ENCODE measurements around the gene MZF1. TPM values are rescaled to one million over a fixed set of nuclear protein-coding genes. Genes with fewer than 3 reads are reported as not detected.
A peak's percentile ranks its signal among the peaks of the same experiment; 100 is the strongest.

The MZF1 gene
- total RNA-seq, 2 experiments from 2014 or later = 21.0 to 21.1 TPM

DNA sequence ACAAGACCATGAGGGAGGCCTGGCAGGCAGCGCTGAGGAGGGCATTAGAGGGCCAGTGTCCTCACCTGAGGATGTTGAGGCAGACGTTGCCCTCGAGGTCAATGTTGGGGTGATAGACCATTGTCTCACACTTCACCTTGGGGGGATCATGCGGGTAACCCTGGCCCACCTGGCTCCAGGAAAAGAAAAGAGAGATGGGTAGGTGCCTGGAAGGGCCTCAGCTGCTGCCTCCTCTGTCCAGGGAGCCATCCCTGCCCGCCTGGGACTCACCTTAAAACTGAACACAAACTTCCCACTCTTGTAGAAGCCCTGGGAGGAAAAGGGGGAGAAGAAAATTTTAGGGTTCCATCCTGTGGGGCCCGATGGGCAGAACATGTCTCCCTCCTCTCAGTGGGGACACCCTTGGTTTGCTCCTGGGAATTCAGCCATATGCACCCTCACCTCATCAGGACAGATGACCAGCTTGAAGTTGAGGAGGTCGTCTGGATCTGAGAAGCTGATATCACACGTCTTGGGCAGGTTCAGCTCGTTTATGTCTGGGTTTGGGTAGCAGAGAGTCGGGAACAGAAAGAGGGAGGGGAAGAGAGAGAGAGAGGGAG is 16.4 kb downstream of the MZF1 start:
- Histone ChIP-seq H3K4me1 (ENCODE audit: insufficient read depth, low read length) (peaks cover 79% of the 10 kb centered on the region), H3K9me3 (ENCODE audit: control insufficient read depth in 1 of 2, insufficient read depth in 1 of 2, low read length in 2 of 2) (no peaks in the 10 kb centered on the region), H3K4me3 (ENCODE audit: low read length) (peak overlapping the region; percentile 70), H3K36me3 (ENCODE audit: insufficient read depth, low read length) (peaks cover 41% of the 10 kb centered on the region), H3K27ac (ENCODE audit: low read depth in 1 of 2, low read length in 2 of 2) (peak overlapping the region in 1 of 2 donors; percentile 80), H3K27me3 (ENCODE audit: control insufficient read depth in 1 of 2, insufficient read depth in 2 of 2, low read length in 2 of 2) (no peaks in the 10 kb centered on the region)
- ATAC-seq (ENCODE audit: poor library complexity) = no peak
- peak overlapping the region; percentile 83 for H3K4me3 Mint-ChIP-seq
- POLR2A ChIA-PET = interaction anchor here (3.2 kb wide), 1 partner anchor 37 kb away, joined by 29 read pairs; the partner anchor contains the start of gene ZBTB45
- CTCF ChIA-PET = no interaction called here
- DNase-seq = no peak
- peaks cover 69% of the 10 kb centered on the region for H3K36me3 Mint-ChIP-seq (ENCODE audit: low read depth)
- intact Hi-C loops (cut with DNase I, micrococcal nuclease) = no loop called here
- peaks cover 81% of the 10 kb centered on the region for H3K4me1 Mint-ChIP-seq (ENCODE audit: low read depth)
- H3K27ac Mint-ChIP-seq = peak overlapping the region; percentile 96
- H3K9me3 Mint-ChIP-seq = no peaks in the 10 kb centered on the region
- TF ChIP-seq, protein P1, sequence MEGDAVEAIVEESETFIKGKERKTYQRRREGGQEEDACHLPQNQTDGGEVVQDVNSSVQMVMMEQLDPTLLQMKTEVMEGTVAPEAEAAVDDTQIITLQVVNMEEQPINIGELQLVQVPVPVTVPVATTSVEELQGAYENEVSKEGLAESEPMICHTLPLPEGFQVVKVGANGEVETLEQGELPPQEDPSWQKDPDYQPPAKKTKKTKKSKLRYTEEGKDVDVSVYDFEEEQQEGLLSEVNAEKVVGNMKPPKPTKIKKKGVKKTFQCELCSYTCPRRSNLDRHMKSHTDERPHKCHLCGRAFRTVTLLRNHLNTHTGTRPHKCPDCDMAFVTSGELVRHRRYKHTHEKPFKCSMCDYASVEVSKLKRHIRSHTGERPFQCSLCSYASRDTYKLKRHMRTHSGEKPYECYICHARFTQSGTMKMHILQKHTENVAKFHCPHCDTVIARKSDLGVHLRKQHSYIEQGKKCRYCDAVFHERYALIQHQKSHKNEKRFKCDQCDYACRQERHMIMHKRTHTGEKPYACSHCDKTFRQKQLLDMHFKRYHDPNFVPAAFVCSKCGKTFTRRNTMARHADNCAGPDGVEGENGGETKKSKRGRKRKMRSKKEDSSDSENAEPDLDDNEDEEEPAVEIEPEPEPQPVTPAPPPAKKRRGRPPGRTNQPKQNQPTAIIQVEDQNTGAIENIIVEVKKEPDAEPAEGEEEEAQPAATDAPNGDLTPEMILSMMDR (IDR thresholded peaks at IDR 0.05) = no peak
- no peaks in the 10 kb centered on the region for H3K27me3 Mint-ChIP-seq

DNA sequence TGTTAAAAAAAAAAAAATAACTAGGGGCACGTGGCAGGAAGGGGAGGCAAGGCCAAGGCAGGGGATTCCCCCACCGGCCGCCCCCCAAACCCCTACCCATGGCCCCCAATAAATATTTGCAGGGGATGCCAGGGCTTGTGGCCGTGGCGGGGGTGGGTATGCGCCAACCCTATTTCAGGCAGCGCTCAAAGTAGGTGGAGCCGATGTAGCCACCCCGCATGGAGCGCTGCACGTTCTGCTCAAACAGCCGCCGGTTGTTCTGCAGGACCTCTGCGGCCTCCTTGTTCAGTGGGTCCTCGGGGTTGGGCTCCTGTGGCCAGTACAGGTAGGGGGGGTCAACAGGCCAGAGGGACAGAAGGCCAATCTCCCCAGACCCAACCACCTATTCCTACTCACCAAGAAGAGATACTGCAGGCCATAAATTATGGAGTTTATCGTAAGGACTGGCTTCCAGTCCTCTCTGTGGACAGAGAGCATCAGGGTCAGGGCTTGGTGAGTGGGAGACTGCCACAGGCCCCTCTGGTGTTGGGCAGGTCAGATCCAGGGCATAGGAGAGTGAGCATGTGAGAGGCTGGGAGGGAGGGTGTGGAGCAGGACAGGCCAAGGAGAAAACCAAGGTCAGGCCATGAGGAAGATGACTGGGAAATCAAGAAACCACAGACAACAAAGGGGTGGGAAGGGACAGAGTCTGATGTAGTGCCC is 17.1 kb downstream of the MZF1 start:
- Mint-ChIP-seq H3K27me3 (no peaks in the 10 kb centered on the region), H3K4me3 (peak overlapping the region; percentile 92), H3K36me3 (ENCODE audit: low read depth) (peaks cover 75% of the 10 kb centered on the region), H3K9me3 (no peaks in the 10 kb centered on the region), H3K4me1 (ENCODE audit: low read depth) (peaks cover 74% of the 10 kb centered on the region), H3K27ac (peak overlapping the region; percentile 96)
- H3K27ac ChIP-seq (ENCODE audit: low read depth in 1 of 2, low read length in 2 of 2) = peak overlapping the region; percentile 92 to 99
- intact Hi-C loops (cut with DNase I, micrococcal nuclease) = no loop called here
- peak in 2 of 14 experiments; percentile 12 to 48 for DNase-seq
- ChIA-PET POLR2A (interaction anchor here (1.1 to 3.6 kb wide), 7 partner anchors 8 to 373 kb away, joined by 3 to 64 read pairs (median 11); partner anchors contain the start of genes MZF1, TRIM28 and ZBTB45), CTCF (interaction anchor here (2.5 to 3.3 kb wide), 2 partner anchors 37 to 42 kb away, joined by 11 to 26 read pairs; partner anchors contain the start of gene ZBTB45)
- peaks cover 73% of the 10 kb centered on the region for H3K4me1 ChIP-seq (ENCODE audit: insufficient read depth, low read length)
- ATAC-seq (ENCODE audit: poor library complexity) = no peak
- H3K27me3 ChIP-seq (ENCODE audit: control insufficient read depth in 1 of 2, insufficient read depth in 2 of 2, low read length in 2 of 2) = no peaks in the 10 kb centered on the region
- H3K36me3 ChIP-seq (ENCODE audit: insufficient read depth, low read length) = peaks cover 47% of the 10 kb centered on the region
- H3K4me3 ChIP-seq (ENCODE audit: low read length) = no peak overlapping the region
- TF ChIP-seq, protein P1 (IDR thresholded peaks at IDR 0.05) = no peak
- H3K9me3 ChIP-seq (ENCODE audit: control insufficient read depth in 1 of 2, insufficient read depth in 1 of 2, low read length in 2 of 2) = no peaks in the 10 kb centered on the region

DNA sequence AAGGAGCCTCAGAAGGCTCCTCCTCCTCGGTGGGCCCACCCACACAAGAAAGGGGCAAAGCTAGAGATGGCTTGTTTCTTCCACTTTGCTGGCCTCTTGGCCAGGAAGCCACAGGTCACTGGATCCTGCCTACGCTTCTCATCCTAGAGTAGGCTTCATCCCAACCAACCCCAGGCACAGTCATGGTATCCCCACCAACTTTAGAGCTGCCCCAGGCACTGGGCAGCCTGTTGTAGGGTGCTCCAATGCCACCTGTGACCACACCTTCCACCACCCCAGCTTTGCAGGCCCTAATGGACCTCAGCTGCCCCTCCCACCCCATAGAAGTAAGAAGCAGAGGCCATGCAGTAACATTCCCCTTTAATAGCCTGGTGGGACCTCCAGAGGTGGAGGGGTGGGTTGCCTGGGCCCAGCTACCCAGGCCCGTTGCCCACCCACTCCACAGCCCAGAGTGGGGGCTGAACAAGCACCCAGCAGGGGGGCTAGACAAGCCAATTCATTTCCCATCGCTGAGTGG is 17.7 kb downstream of the MZF1 start:
- Mint-ChIP-seq H3K27me3 (no peaks in the 10 kb centered on the region), H3K9me3 (no peaks in the 10 kb centered on the region), H3K27ac (peak overlapping the region; percentile 96), H3K4me3 (peak overlapping the region; percentile 92), H3K36me3 (ENCODE audit: low read depth) (peaks cover 82% of the 10 kb centered on the region), H3K4me1 (ENCODE audit: low read depth) (peaks cover 69% of the 10 kb centered on the region)
- TF ChIP-seq, protein P1 (IDR thresholded peaks at IDR 0.05) = no peak
- Histone ChIP-seq H3K9me3 (ENCODE audit: control insufficient read depth in 1 of 2, insufficient read depth in 1 of 2, low read length in 2 of 2) (no peaks in the 10 kb centered on the region), H3K27me3 (ENCODE audit: control insufficient read depth in 1 of 2, insufficient read depth in 2 of 2, low read length in 2 of 2) (no peaks in the 10 kb centered on the region), H3K27ac (ENCODE audit: low read depth in 1 of 2, low read length in 2 of 2) (peak overlapping the region; percentile 92 to 99), H3K4me3 (ENCODE audit: low read length) (peak overlapping the region; percentile 96), H3K36me3 (ENCODE audit: insufficient read depth, low read length) (peaks cover 53% of the 10 kb centered on the region), H3K4me1 (ENCODE audit: insufficient read depth, low read length) (peaks cover 66% of the 10 kb centered on the region)
- ChIA-PET POLR2A (interaction anchor here (0.9 to 3.6 kb wide), 13 partner anchors 7 to 372 kb away, joined by 3 to 64 read pairs (median 7); partner anchors contain the start of genes MZF1, TRIM28, ZBTB45 and ZNF497), CTCF (interaction anchor here (2.5 to 3.3 kb wide), 2 partner anchors 36 to 41 kb away, joined by 11 to 26 read pairs; partner anchors contain the start of gene ZBTB45)
- no peak for DNase-seq
- intact Hi-C loops (cut with DNase I, micrococcal nuclease) = no loop called here
- no peak for ATAC-seq (ENCODE audit: poor library complexity)
